ENCODE data around the gene TTC12. TPM values are rescaled to one million over a fixed set of nuclear protein-coding genes. Genes with fewer than 3 reads are reported as not detected.

The TTC12 gene
- total and polyA plus RNA-seq, 2 donors (not counting 1 experiment from before 2014, with no cell fraction given), result 9.9 to 11.9 TPM

DNA sequence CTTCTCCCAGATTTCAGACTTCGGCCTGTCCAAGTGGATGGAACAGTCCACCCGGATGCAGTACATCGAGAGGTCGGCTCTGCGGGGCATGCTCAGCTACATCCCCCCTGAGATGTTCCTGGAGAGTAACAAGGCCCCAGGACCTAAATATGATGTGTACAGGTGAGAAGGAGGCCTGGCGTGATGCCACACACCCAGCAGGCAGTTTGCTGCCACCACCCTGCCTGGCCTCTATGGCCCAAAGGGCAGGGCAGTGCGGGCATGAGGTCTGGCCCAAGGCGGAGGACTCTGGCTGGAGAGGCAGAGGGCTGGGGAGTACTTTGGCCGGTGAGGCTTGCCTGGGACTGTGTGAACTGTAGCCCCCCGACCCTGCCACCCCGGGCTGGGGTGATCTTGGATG lies 80.5 kb downstream of the TTC12 start:
- no peak overlapping the region for H2AFZ ChIP-seq (ENCODE audit: low read length)

DNA sequence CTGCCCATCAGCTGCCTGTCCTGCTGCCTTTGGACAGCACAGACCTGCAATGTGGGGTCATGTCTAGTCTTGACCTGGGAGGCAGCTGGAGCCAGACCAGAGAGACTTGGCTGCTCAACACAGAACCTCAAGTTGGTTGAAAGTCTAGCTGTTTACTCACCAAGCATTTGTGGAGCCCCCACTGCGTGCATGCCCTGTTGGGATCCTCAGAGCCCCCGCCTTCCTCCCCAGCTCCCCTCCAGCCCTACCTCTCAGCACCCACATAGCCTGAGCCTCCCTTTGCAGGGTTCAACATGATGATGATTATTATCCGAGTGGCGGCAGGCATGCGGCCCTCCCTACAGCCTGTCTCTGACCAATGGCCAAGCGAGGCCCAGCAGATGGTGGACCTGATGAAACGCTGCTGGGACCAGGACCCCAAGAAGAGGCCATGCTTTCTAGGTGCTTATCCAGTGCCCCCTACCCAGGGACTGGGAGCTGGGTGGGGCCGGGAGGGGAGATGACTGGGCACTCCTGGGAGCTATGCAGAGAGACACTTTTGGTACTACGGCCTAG lies 81.5 kb downstream of the TTC12 start:
- no peak for DNase-seq (ENCODE audit: low read depth in 2 of 2)
- H3K4me1 ChIP-seq (ENCODE audit: control insufficient read depth, extremely low read depth, insufficient read depth, low read length), result no peaks in the 10 kb centered on the region
- no peak for TF ChIP-seq EZH2 (IDR thresholded peaks at IDR 0.05; ENCODE audit: low read length, missing control alignments)
- TF ChIP-seq, protein P1, sequence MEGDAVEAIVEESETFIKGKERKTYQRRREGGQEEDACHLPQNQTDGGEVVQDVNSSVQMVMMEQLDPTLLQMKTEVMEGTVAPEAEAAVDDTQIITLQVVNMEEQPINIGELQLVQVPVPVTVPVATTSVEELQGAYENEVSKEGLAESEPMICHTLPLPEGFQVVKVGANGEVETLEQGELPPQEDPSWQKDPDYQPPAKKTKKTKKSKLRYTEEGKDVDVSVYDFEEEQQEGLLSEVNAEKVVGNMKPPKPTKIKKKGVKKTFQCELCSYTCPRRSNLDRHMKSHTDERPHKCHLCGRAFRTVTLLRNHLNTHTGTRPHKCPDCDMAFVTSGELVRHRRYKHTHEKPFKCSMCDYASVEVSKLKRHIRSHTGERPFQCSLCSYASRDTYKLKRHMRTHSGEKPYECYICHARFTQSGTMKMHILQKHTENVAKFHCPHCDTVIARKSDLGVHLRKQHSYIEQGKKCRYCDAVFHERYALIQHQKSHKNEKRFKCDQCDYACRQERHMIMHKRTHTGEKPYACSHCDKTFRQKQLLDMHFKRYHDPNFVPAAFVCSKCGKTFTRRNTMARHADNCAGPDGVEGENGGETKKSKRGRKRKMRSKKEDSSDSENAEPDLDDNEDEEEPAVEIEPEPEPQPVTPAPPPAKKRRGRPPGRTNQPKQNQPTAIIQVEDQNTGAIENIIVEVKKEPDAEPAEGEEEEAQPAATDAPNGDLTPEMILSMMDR (conservative IDR thresholded peaks at IDR 0.05 in 1 of 2, IDR thresholded peaks at IDR 0.05 in 1 of 2; ENCODE audit: low read depth in 1 of 2, low read length in 2 of 2), result no peak

More for the DNA sequence above, 80.5 kb downstream of the TTC12 start:
- Histone ChIP-seq H3K4me2 (ENCODE audit: extremely low read depth, insufficient read depth, low read length) (no peak overlapping the region), H3K79me2 (ENCODE audit: control insufficient read depth, insufficient read depth, low read length) (no peaks in the 10 kb centered on the region), H3K9ac (ENCODE audit: insufficient read depth, low read length) (no peak overlapping the region), H3K27ac (ENCODE audit: insufficient read depth, low read length) (no peak overlapping the region), H3K9me3 (ENCODE audit: control insufficient read depth, insufficient read depth, low read depth, low read length) (no peaks in the 10 kb centered on the region), H4K20me1 (ENCODE audit: control insufficient read depth, extremely low read depth, insufficient read depth, low read length) (no peaks in the 10 kb centered on the region), H3K36me3 (ENCODE audit: control insufficient read depth, insufficient read depth, low read length) (no peaks in the 10 kb centered on the region), H3K27me3 (ENCODE audit: control insufficient read depth, insufficient read depth, low read length) (no peaks in the 10 kb centered on the region), H3K4me3 (replicated peaks in 1 of 4; ENCODE audit: control extremely low read depth in 1 of 4, insufficient read depth in 1 of 4, low read depth in 3 of 4, low read length in 4 of 4) (no peak overlapping the region), H3K4me1 (ENCODE audit: control insufficient read depth, extremely low read depth, insufficient read depth, low read length) (no peaks in the 10 kb centered on the region)
- TF ChIP-seq, protein P1 (conservative IDR thresholded peaks at IDR 0.05 in 1 of 2, IDR thresholded peaks at IDR 0.05 in 1 of 2; ENCODE audit: low read depth in 1 of 2, low read length in 2 of 2), result no peak
- no peak for TF ChIP-seq EZH2 (IDR thresholded peaks at IDR 0.05; ENCODE audit: low read length, missing control alignments)
- no peak for DNase-seq (ENCODE audit: low read depth in 2 of 2)

DNA sequence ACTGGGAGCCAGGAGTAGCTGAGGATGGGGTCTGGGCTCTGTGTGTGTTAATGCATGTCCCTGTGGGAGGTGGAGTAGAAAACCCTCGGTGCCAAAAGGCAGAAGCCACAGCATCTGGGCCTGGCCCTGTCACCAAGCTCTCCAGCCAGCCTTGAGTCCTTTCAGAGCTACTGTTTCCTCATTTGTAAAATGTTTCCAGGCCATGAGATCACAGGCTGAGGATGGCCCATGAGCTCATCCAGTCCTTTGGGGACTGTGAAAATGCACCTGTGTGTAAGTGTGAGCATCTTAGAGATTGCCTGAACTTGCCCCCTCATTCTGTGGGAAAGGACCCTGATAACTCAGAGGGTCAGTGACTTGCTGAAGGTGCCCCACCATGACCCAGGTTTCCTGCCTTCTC lies 82.3 kb downstream of the TTC12 start:
- H3K4me1 ChIP-seq (ENCODE audit: control insufficient read depth, extremely low read depth, insufficient read depth, low read length), result no peaks in the 10 kb centered on the region
- no peak overlapping the region for H3K9ac ChIP-seq (ENCODE audit: insufficient read depth, low read length)
- H3K27ac ChIP-seq (ENCODE audit: insufficient read depth, low read length), result no peak overlapping the region
- no peak overlapping the region for H2AFZ ChIP-seq (ENCODE audit: low read length)
- H3K9me3 ChIP-seq (ENCODE audit: control insufficient read depth, insufficient read depth, low read depth, low read length), result no peaks in the 10 kb centered on the region
- H3K4me3 ChIP-seq (replicated peaks in 1 of 4; ENCODE audit: control extremely low read depth in 1 of 4, insufficient read depth in 1 of 4, low read depth in 3 of 4, low read length in 4 of 4), result no peak overlapping the region
- no peaks in the 10 kb centered on the region for H3K27me3 ChIP-seq (ENCODE audit: control insufficient read depth, insufficient read depth, low read length)
- H3K4me2 ChIP-seq (ENCODE audit: extremely low read depth, insufficient read depth, low read length), result no peak overlapping the region
- H3K36me3 ChIP-seq (ENCODE audit: control insufficient read depth, insufficient read depth, low read length), result no peaks in the 10 kb centered on the region
- no peaks in the 10 kb centered on the region for H4K20me1 ChIP-seq (ENCODE audit: control insufficient read depth, extremely low read depth, insufficient read depth, low read length)
- no peaks in the 10 kb centered on the region for H3K79me2 ChIP-seq (ENCODE audit: control insufficient read depth, insufficient read depth, low read length)
- no peak for TF ChIP-seq EZH2 (IDR thresholded peaks at IDR 0.05; ENCODE audit: low read length, missing control alignments)
- TF ChIP-seq, protein P1 (conservative IDR thresholded peaks at IDR 0.05 in 1 of 2, IDR thresholded peaks at IDR 0.05 in 1 of 2; ENCODE audit: low read depth in 1 of 2, low read length in 2 of 2), result no peak
- DNase-seq (ENCODE audit: low read depth in 2 of 2), result no peak

More for the DNA sequence above, 81.5 kb downstream of the TTC12 start:
- Histone ChIP-seq H3K79me2 (ENCODE audit: control insufficient read depth, insufficient read depth, low read length) (no peaks in the 10 kb centered on the region), H3K4me3 (replicated peaks in 1 of 4; ENCODE audit: control extremely low read depth in 1 of 4, insufficient read depth in 1 of 4, low read depth in 3 of 4, low read length in 4 of 4) (no peak overlapping the region), H4K20me1 (ENCODE audit: control insufficient read depth, extremely low read depth, insufficient read depth, low read length) (no peaks in the 10 kb centered on the region), H3K9ac (ENCODE audit: insufficient read depth, low read length) (no peak overlapping the region), H3K27me3 (ENCODE audit: control insufficient read depth, insufficient read depth, low read length) (no peaks in the 10 kb centered on the region), H2AFZ (ENCODE audit: low read length) (no peak overlapping the region), H3K36me3 (ENCODE audit: control insufficient read depth, insufficient read depth, low read length) (no peaks in the 10 kb centered on the region), H3K4me2 (ENCODE audit: extremely low read depth, insufficient read depth, low read length) (no peak overlapping the region), H3K9me3 (ENCODE audit: control insufficient read depth, insufficient read depth, low read depth, low read length) (no peaks in the 10 kb centered on the region), H3K27ac (ENCODE audit: insufficient read depth, low read length) (no peak overlapping the region)
